Pulmonary artery endothelial cell (primary cell): ENCODE results near the gene NEU4. TPM values are rescaled to one million over a fixed set of nuclear protein-coding genes. Genes with fewer than 3 reads are reported as not detected.
"Not testable (repeated sequence)": the region's sequence is repeated elsewhere in the genome, so short reads cannot be mapped to it uniquely, and the experiment has no call there.

Experiments used
- DNase-seq: peaks from one replicate; pipeline ENCODE4 v3.0.0-alpha.2; 2011; ENCODE audit warnings: low read depth, low spot score
- total RNA-seq: library from RNA; depleted of rRNA; stranded (reverse); fragments of >200 nt; gene quantifications from 2 replicates; pipeline ENCODE4 v1.2.3, GENCODE V29; 2014

The NEU4 gene
- total RNA-seq, 1 donor from 2014 or later: not detected

DNA sequence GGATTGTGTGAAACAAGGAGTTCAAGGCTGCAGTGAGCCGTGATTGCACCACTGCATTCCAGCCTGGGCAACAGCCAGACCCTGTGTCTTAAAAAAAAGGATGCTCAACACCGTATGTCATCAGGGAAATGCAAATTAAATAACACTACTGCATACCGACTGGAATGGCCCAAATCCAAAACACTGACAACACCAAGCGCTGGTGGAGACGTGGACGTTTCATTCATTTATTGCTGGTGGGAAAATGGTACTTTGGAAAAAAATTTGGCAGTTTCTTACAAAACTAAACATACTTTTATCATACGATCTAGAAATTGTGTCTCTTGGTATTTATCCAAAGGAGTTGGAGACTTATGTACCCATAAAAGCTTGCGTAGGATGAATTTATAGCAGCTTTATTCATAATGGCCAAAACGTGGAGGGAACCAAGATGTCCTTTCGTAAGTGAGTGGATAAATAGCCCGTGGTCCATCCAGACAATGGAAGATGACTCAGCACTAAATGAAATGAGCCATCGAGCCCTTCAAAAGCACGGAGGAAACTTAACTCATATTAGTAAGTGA lies 24.2 kb downstream of the NEU4 start:
- DNase-seq: no peak

DNA sequence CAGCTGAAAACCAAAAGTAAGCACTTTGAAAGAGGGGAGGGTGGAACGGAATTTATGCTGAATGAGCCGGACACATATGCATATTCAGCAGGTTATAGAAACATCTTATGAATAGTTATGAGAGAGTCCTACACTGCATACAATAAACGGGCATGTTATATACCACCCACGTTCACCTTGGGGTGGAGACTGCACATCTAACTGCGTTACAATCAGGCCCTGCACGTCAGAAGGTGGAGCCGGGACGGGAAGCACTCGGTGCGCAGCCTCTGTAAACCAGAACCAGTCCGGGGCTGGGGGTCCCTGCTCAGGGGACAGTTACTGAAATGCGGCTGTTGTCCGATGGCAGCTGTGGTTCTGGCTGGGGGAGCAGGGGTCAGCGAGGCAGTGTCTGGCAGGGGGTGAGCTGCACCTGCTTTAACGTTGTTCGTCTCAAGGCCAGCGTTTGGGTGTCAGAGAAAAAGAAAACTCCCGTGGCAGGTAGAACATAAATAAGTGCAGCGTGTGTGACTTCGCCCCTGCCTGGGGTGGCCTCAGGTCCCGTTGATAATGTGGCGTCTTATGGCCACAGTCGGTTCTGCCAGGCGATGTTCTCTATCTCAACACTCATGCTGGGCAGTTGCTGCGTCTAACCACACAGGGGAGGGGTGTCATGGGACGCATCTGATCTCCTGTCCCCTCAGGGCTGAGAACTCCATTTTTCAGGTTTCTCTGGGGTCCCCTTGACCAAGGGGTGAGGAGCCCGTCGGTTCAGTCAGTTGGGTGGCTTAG lies 24.9 kb downstream of the NEU4 start:
- DNase-seq: not testable (repeated sequence)

DNA sequence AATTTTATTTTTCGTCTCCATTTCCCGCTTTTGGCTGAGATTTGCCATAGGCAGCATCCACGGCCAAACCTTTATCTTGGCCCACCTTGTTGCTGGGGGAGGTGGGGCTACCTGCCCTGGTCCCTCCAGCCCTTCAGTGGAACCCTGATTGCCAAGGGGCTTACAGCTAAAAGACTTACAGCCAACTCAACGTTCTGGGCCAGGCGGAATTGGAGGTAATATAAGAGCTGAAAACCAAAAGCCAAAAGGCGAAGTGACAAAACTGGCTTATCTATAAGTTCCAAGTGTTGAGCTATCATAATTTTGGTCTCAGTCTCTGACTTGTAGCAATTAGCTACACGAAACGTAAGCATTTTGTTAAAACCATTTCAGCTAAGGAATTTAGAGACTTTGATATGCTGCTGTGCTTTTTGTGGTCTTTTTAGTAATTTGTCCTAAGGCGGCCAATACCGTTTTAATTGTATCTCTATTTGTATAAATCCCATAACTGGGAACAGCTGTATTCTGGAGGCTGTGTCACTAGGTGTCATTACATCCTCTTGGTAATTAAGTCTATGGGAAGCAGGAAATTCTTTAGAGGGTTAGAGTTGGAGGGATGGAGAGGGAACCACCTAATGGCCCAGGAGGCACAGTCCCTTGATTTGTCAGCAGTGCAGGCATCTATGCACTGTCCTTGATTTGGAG lies 25.7 kb downstream of the NEU4 start:
- DNase-seq: no peak

DNA sequence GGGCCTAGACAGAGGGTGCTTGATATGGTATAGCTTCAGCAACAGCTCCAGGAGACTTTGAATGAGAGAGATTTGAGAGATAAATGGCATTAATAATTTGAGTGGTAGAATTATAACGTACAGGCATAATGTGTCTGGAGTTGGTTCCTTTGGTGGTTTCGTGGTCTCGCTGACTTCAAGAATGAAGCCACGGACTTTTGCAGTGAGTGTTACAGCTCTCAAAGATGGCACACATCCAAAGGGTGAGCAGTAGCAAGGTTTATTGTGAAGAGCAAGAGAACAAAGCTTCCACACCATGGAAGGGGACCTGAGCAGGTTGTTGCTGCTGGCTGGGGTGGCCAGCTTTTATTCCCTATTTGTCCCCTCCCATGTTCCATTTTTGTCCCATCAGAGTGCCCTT lies 26.6 kb downstream of the NEU4 start:
- DNase-seq: no peak

DNA sequence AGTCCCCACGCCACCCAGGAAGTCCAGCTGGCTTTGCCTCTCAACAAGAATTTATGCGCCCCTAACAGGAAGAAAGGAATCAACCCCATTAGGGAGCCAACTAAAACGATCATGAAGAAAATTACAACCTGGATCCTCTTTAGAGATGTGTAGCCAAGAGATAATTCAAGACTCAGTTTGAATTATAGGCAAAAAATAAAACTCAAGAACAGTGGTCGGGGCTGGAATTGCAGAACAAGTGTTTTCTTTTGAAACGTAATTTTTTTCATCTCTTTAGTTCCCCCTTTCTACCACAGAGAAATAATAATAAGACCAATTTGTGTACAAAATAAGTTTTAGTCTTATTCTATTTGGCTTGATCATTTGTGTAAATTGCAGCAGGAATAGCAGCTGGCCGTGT lies 27.3 kb downstream of the NEU4 start:
- no peak for DNase-seq

DNA sequence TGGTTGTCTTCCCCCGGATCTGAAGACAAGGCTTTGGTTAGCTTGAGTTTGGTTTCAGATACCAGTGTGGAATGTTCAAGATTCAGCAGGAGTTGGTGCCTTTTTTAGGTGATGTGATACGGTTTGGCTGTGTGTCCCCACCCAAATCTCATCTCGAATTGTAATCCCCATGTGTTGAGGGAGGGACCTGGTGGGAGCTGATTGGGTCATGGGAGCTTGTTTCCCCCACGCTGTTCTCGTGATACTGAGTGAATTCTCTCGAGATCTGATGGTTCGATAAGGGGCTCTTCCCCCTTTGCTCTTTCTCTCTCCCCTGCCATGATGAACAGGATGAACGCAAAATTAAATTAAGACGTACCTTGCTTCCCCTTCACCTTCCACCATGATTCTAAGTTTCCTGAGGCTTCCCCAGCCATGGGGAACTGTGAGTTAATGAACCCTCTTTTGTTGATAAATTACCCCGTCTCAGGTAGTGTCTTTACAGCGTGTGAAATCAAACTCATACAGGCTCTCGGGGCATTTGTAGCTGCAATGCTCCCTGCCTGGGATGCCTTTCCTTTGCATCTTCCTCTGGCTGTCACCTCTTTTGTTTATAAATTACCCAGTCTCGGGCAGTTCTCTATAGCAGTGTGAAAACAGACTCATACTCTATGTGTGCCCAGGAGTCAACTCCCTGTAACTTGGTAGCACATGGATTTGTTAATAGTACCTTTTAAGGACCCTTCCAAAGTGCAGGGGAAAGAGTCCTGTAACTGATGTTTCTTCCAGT lies 28.4 kb downstream of the NEU4 start:
- no peak for DNase-seq

DNA sequence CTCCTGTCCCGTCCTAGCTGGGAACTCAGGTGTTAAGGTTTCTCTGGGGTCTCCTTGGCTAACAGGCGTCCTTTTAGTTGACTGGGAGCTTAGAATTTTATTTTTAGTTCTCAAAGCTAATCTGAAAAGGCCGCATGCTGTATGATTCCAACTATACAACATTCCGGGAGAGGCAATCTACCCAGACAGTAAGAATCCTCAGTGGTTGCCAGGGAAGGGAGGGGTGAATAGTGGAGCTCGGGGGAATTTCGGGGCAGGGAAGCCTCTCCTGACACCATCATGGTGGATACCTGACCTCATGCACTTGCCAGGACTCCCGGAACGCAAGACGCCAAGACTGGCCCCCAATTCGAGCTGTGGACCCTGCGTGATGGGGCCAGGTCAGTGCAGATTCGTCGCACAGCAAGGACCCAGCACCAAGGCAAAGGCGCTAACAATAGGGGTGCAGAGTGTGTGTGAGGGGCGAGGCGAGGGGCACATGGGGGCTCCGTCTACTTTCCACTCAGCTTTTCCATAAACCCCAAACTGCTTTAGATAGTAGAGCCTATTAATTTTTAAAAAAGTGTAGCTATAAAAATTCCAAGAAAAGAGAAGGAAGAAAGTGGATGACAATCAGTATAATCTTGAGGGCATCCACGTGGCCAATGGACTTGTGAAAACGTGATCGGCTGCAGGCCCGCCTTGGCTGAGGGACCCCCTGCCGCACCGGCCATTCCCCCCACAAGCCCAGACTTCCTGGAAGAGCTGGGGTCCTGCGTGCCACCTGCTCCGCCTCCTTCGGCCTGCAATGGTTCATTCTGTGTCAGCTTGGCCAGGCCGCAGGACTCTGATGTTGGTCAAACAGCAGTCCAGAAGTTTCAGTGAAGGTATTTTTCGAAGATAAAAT lies 32.4 kb downstream of the NEU4 start:
- no peak for DNase-seq

DNA sequence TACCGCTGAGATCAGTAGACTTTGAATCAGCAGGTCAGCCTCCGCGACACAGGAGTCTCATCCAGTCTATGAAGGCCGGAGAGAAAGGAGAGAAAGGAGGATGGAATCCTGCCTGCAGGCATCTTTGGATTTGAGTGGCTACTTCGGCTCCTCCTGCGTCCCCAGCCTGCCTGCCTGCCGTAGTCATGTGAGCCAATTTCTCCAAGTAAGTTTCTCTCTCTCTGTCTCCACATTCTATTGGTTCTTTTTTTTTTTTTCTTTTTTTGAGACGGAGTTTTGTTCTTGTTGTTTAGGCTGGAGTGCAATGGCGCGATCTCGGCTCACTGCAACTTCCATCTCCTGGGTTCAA lies 33.0 kb downstream of the NEU4 start:
- DNase-seq: no peak

DNA sequence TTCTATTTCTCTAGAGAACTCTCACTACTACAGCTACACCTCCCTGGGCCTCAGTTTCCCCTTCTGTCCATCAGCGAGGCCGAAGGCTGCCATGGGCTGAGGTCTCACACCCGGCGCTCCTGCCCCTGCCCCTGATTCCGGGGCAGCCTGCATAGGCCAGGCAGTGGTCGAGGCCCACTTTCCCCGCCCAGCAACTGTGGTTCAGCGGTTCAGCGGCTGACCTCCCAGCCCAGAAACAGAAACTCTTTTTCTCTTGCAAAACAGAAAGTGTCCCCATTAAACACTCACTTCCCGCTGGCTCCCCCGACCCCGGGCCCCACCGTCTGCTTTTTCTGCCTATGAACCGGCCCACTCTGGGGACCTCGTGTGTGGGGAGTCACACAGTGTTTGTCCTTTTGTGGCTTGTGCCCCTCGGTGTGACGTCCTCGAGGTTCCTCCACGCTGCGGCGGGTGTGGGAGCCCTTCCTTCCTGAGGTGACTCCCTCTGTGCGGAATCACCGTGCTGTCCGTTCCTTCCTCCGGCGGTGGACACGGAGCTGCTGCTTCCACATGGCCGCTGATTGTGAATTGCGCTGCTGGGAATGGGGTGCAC lies 33.7 kb downstream of the NEU4 start:
- DNase-seq: no peak

DNA sequence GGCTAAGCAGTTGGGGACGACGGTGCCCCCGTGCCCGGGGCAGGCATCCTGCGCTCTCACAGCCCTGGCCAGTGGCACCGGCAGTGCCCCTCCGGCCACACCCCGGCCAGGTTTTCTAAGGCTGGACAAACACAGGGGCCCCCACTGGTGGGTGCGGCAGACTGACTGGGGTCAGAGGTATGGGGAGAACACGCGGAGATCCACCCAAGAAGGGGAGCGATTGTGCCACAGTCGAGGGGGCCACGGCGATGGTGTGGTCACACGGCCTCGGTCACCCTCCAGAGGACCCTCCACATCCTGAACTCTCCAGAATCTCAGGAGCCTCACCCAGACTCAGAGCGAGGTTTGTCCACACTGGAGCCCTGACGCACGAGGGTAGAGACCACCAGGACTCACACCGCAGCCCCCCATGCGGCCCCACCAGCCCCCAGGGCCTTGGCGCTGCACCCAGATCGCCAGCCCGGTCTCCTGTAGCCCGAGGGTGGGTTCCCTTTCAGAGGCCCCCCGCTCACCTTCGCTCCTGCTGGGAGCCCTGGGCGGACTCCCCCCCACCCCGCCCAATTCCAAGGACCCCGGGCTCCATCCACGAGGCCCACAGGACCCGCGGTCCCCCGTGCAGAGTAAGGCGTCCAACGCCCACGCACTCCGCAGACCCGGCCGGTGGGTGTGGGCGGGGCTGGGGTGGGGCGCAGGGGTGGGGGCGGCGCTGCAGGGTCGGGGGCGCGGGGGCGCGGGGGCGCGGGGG lies 34.5 kb downstream of the NEU4 start:
- DNase-seq: no peak

DNA sequence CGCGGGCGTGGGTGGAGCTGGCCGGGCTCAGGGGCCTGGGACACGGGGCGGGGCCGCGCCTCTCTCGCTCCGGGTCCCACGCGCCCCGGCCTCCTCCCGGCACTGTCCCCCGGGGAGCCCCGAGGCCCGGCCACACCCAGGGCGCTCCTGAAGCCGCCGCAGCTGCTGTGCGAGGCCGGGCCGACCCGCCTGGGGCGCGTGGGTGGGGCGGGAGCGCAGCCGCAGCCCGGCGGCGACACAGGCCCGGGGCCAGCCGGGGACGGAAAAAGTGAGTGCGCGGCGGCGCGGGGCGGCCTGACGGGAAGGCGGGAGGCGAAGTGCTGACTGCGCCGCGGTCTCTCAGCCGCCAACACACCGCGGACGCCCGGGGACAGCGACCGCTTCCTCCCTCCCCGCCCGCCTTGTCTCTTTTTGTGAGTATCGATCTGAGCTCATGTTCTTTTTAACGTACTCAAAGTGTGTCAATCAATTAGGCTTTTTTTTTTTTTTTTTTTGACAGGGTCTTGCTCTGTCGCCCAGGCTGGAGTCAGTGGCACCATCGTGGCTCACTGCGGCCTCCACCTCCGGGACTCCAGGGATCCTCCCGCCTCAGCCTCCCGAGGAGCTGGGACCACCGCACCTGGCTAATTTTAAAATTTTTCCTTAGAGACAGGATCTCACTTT lies 35.2 kb downstream of the NEU4 start:
- DNase-seq: no peak

DNA sequence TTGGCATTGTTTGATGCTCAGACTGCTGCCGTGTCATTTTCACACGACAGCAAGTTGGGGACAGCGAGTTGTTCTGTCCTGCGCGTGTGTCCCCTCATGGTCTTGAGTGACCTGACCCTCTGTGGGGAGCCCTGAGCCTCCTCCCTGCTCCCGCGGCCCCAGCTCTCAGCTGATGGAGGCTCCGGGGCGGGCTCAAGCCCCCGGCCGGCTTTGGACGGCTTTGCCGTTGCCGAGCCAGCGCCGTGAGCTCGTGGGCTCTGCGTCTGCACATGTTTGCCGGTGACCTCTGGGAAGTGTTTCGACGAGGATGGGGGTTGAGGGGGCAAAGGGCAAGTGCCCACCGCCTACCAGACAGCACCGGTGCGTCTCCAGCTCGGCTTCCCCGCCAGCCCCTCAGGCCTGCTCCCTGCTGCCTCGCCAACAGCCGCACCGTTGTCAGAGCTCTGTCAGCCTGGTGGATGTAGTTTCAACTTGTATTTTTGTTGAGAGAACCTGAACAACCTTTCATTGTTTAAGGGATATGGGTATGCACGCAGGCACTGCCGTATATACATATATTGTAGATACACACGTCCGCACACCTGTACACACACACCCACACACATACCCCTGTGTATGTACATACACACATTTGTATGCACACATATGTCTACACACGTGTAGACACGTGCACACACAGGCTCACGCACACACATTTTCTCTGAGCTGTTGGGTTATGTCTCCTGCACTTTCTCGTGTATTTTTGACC lies 36.0 kb downstream of the NEU4 start:
- no peak for DNase-seq

DNA sequence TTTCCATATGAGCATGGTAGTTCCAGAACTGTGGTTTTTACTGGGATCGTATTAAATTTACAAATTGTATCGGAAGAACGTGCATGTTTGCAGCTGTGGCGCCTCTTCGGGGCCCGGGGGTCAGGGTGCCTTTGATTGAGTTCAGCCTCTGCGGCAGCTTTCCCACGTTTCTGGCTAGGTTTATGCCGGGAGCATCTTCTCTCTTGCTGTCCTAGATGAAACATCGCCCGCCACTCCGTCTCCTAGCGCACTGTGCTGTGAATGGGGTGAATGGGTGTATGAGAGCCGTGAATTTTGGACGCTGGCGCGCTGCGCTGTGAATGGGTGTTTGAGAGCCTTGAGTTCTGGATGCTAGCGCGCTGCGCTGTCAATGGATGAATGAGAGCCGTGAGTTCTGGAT lies 37.4 kb downstream of the NEU4 start:
- DNase-seq: no peak

DNA sequence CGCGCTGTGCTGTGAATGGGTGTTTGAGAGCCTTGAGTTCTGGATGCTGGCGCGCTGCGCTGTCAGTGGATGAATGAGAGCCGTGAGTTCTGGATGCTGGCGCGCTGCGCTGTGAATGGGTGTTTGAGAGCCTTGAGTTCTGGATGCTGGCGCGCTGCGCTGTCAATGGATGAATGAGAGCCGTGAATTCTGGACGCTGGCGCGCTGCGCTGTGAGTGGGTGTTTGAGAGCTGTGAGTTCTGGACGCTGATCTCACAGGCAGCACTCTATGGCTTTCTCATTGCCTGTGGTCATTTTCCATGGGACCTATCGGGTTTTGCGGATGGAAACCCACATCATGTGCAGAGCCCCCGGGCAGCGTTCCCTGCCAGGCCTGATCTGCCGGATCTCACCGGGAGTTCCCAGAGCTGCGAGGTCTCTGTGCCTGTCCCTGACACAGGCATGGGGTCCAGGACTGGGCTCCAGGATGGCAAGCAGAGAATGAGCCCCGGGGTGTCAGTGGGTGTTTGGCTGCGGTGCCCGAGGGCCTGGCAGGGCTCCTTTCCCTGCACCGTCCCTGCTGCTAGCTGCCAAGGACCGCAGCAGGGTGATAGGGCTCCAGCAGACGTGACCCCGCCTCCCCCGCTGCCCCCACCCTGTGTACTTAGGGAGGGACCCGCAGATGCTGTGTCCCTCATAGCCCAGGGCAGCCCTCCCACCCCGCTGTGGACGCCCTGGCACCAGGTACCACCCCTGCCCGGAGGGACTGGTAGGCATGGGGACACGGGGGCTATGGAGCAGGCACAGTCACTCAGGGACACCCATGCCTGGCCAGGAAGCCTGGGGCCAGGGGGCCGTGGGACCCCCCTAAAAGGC lies 40.0 kb downstream of the NEU4 start:
- no peak for DNase-seq

DNA sequence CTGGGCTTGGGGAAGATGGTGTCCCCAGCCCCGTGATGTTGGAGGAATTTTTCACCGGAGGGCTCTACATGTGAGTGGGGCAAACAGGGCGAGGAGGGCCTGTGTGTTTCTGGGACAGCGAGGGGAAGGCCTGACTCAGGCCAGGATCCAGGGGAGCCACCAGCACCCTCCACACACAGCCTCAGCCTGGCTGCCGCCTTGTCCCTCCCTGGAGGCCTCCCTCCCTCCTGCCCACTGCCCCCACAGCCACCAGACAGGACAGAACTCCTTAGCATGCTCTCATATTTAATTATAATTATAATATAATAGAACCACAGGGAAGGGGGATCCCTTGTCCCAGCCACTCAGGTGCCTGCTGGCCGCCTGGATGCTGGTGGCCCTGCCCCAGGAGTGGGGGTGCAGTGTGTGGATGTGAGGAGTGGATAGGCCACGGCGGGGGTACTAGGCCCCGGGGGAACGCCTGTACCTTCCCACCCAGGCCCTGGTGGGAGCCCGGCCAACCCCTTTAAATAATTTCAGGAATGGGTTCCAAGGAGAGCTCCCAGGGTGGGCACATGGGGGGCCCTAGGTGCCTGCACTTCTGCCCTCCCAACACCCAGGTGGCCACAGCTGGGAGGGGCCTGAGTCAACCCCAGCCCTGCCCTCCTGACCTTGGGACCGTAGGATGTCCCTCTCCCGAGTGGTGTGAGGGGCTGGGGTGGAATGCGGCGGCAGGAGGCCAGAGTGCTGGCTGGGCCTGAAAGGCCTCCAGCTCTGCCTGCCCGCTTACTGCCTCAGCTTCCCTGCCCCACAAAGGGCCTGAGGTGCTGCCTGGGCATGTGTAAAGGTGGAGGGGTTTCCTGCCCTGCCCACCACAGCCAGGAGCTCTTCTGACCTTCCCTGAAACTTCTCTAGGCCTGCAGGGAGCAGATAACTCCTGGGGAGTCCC lies 40.9 kb downstream of the NEU4 start:
- no peak for DNase-seq

DNA sequence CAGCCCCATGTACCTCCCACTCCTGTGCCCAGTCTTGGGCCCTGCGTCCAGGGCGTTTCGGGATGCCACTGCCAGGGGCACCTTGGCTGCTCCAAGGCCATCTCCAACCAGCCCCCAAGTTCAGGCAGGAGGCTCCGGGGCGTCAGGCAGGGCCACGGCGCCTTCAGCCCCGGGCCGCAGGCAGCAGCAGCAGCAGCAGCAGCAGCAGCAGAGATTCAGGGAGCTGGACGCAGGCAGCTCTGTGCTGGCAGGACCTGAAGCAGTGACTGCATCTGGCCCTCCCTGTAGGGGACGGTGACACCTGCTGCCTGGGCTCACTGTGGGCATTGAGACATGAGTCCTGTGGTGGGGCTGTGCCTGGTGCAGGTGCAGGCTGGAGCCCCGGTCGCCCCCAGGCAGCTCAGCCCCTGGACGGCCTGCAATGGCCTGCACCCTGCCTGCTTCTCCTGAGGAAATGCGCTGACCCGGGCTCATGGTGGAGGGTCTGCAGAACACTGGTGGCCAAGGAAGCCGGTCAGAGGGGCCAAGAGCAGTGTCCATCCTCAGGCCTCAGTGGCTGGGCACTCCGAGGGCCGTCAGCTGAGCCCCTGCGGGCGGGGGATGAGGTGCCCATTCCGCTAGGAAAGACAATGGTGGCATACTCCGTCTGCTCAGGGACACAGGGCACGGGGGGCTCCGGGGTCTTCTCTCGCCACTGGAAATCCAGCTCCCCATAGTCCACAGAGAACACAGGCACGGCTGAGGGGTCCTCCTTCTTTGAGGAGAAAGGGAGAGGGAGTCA lies 41.7 kb downstream of the NEU4 start:
- no peak for DNase-seq
